HG03280 (cell line): Measurements from ENCODE around the gene GNG14.
"Not testable (repeated sequence)": the region's sequence is repeated elsewhere in the genome, so short reads cannot be mapped to it uniquely, and the experiment has no call there.

Experiments
- ATAC-seq: cut with Tn5 transposase; IDR thresholded peaks from one replicate; pipeline ENCODE4 v1.9.1; 2021; ENCODE audit warnings: mild to moderate bottlenecking, moderate library complexity; ENCODE audit not compliant: unreplicated experiment

GNG14 gene

GRCh38 chr19:12667731-12668302 is 20.0 kb upstream of the GNG14 start:
- ATAC-seq = no peak

GRCh38 chr19:12668346-12668745 is 19.5 kb upstream of the GNG14 start:
- no peak for ATAC-seq

GRCh38 chr19:12668932-12669269 is 18.9 kb upstream of the GNG14 start:
- ATAC-seq = no peak

- ATAC-seq = no peak
Observed at GRCh38 chr19:12669270-12670158, 18.3 kb upstream of the GNG14 start.

- ATAC-seq = no peak
Observed at GRCh38 chr19:12670159-12670928, 17.5 kb upstream of the GNG14 start.

- no peak for ATAC-seq
Observed at GRCh38 chr19:12672744-12673143, 15.1 kb upstream of the GNG14 start.

- ATAC-seq = no peak
Observed at GRCh38 chr19:12675399-12675798, 12.4 kb upstream of the GNG14 start.

- no peak for ATAC-seq
Observed at GRCh38 chr19:12675940-12676339, 11.9 kb upstream of the GNG14 start.

- no peak for ATAC-seq
Observed at GRCh38 chr19:12676384-12676792, 11.4 kb upstream of the GNG14 start.

GRCh38 chr19:12676928-12677327 is 10.9 kb upstream of the GNG14 start:
- no peak for ATAC-seq

- not testable (repeated sequence) for ATAC-seq
Observed at GRCh38 chr19:12678039-12678438, 9.8 kb upstream of the GNG14 start.

GRCh38 chr19:12680034-12680433 is 7.8 kb upstream of the GNG14 start:
- ATAC-seq = no peak

GRCh38 chr19:12681074-12681987 is 6.5 kb upstream of the GNG14 start, which contains the start of gene DHPS:
DHPS (minus strand) TSS chr19:12681880; CDS start chr19:12681766, 114 bp downstream.
- ATAC-seq = peak; percentile 63

GRCh38 chr19:12685831-12686230 is 2.0 kb upstream of the GNG14 start:
- ATAC-seq = no peak

- ATAC-seq = no peak
Observed at GRCh38 chr19:12689012-12689411, 1.2 kb downstream of the GNG14 start.

GRCh38 chr19:12689581-12690216 is 1.9 kb downstream of the GNG14 start:
- ATAC-seq = no peak

GRCh38 chr19:12692960-12693359 is 5.2 kb downstream of the GNG14 start:
- ATAC-seq = no peak

- ATAC-seq = no peak
Observed at GRCh38 chr19:12694641-12695040, 6.8 kb downstream of the GNG14 start.

GRCh38 chr19:12695096-12695495 is 7.3 kb downstream of the GNG14 start:
- ATAC-seq = no peak

- ATAC-seq = no peak
Observed at GRCh38 chr19:12695514-12695913, 7.7 kb downstream of the GNG14 start.
